Activated gamma-delta T cell treated with anti-CD3 and anti-CD28 coated beads, Interleukin-2, amount 50 U/mL, for 16 hours (primary cell): ENCODE data around the gene CDC23.
"Not testable (repeated sequence)": the region's sequence is repeated elsewhere in the genome, so short reads cannot be mapped to it uniquely, and the experiment has no call there.

ENCODE experiments used
- DNase-seq: peaks from one replicate; pipeline ENCODE4 v3.0.0-alpha.2; 2020; ENCODE audit warnings: low read depth

The CDC23 gene

DNA sequence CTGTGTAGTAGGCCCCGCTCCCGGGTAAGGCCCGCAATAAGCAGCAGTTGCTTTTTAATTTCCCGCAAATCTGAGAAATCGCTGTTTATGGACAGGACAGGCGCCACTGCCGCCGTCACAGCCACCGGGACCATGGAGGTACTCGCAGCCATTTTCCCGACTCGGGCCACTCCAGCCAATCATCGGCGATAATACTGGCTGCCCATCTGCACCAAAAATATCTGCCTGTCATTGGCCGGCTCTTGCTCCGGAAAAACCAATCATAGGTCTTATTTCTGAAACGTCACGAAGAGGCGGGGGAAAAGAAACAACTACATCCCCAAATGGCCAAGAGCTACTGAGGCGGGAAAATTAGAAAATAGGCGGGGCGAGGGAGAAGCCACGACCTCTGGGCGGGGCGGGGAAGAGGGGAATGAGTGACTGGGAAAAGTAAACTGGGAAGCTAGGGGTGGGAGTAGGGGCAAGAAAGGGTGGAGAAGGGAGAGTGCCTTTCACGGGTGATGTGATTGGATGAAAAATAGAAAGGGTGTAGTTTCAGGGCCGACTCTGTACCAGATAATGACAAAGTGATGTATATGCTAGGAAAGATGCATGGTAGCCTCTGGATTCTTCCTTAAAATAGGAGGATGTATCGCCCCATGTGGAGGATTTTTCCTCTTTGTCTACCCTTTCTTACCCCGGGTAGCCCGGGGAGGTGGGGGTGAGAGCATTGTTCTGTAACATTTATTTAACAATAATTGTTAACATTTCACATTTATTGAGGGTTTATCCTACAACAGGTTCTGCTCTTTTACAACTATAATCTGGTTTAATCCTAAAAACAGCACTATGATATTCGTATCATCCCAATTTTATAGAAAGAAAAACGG is at the start of gene CDC23:
Gene CDC23 (minus strand): TSS at position 163 of the 869 bp plus-strand sequence. CDS start 11 bp downstream, at position 152.
- peak; percentile 86 for DNase-seq

GRCh38 chr5:138258704-138259292 is 45.7 kb upstream of the CDC23 start:
- DNase-seq = no peak

GRCh38 chr5:138257583-138257982 is 44.5 kb upstream of the CDC23 start:
- DNase-seq = no peak

DNA sequence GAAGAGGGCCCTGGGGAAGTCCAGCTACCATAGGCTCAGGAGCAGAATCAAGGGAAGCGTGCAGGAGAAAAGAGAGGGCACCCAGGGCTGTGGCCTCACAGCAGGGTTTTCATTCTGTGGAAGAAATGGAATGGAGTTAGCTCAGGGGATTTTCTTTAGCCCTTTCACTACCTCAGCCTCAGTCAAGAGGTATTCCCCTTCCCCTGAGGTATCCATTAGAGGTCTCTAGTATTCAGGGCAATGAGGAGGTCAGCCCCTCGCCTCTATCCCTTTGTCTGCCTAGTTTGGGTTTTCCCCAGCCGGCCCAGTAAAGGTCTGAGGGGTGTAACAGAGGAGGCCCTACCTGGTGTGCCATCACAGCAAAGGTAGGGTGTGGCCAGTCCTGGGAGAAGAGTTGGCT is 39.8 kb upstream of the CDC23 start:
- no peak for DNase-seq

DNA sequence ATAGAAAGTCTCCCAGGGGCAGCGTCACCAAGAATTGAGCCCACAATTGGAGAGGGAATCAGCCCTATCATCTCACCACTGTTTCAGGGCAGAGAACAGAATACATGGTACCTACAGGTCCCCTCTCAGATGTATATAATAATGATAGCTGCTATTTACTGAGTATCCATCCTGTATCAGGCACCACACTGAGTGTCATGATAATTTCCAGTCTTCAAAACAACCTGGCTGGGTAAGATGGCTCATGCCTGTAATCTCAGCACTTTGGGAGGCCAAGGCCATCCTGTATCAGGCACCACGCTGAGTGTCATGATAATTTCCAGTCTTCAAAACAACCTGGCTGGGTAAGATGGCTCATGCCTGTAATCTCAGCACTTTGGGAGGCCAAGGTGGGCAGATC is 34.7 kb upstream of the CDC23 start:
- not testable (repeated sequence) for DNase-seq

DNA sequence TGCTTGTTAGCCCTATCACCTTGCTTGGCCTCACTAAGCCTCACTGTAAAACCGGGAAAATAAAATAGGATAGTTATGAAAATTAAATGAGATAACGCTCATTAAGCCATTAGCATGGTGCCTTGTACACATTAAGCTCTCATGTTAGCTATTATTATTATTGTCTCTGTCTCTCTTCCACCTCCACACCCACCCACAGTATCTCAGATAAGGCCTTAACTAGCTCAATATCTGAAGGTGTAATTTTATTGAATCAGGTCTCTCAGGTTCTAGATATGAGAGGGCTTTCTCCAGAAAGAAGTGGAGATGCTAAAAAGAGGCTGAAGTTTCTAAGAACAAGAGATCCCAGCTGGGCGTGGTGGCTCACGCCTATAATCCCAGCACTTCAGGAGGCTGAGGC is 33.7 kb upstream of the CDC23 start:
- DNase-seq = no peak

DNA sequence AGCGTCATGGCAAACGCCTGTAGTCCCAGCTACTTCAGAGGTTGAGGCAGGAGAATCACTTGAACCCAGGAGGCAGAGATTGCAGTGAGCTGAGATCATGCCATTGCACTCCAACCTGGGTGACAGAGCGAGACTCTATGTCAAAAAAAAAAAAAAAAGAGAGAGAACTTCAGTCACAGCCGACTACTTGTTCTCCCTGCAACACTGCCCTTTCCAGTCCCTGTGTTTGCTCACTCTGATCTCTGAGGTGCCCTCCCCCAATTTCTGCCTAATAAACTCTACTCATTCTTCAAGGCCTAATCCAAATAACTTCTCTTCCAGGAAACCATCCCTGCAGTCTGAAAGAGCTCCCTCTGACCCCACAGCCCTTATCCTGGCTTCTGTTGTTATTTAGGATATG is 33.2 kb upstream of the CDC23 start:
- DNase-seq = no peak

- no peak for DNase-seq
These were observed 32.6 kb upstream of the CDC23 start for GRCh38 chr5:138245717-138246116.

- no peak for DNase-seq
These were observed 30.7 kb upstream of the CDC23 start for GRCh38 chr5:138243794-138244193.

DNA sequence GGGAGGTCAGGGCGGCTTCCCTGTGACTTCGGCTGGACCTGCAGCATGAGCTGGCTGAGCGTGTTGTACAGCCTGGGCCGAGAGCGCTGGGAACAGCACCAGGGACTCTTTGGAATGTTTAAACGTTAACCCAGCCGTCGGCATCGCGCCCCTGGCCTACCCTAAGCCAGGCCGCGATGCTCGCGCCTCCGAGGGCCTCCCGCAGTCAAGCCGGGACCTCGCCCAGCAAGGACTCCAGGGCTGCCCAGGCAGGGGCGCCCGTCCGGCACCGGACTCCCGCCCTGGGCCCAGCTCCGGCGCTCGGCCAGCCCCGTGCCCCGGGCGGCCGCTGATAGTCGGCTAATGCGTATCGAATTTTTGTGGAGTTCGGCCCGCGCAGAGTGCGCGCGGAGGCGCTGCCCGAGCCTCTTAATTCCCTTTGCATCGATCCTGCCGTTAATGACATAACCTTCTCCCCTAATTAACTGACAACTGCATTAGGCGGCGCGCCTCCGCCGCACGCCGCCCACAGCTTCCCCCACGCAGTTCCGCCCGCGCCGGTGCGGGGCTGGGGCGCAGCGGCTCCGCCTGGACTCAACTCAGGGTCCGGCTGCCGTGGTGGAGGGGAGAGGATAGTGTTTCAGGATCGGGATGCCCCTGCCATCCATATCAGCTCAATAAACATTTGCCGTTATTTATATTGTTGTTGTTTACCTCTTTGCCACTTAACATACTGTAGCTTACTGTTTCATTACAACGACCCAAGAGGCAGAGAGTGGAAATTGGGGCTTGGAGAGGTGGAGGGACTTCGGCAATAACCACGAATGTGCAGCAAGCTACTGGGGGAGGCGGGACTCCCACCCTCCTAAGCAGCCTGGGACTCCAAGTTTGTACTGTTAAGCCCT is 28.8 kb upstream of the CDC23 start:
- DNase-seq = no peak

DNA sequence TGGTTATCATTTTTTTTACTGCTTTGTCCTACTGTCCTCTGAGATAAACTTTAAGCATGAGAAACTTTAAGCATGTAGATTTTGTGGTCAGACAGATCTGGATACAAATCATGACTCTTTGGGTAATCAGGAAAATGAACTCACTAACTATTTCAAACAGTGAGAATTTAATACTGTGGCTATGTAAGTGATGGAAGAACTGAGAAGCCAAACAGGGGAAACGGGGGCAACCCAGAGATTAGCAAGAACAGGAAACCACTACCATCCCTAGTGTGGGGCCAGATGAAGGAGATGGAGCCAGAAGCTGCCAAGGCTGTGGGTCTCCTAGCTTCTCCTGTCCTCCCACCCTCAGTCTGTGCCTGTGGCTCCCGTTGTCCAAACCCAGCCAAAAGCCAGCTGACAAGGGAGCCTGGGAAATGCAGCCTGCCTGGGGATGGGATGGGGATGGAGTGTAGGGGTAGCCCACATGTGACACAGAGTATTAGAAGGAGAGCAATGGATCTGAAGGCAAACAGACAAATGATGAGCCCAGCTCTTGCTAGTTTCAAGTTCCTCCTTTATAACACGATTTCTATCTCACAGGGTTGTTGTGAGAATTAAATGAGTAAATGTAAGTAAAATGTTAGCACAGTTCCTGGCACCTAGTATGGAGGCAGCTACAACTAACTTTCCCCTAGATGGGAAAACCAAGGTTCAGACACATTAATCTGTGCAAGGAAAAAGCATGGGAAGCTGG is 27.7 kb upstream of the CDC23 start:
- DNase-seq = no peak

GRCh38 chr5:138238034-138238433 is 24.9 kb upstream of the CDC23 start:
- no peak for DNase-seq

DNA sequence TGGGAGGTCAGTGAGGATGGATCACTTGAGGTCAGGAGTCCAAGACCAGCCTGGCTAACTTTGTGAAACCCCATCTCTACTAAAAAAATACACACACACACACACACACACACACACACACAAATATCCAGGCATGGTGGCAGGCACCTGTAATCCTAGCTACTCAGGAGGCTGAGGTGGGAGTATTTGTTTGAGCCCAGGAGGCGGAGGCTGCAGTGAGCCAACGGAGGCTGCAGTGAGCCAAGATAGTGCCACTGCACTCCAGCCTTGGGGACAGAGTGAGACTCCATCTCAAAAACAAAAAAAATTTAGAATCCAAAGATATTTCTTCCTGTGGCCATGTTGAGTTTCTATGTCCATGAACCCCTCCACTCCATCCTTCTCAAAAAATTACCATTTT is 21.5 kb upstream of the CDC23 start:
- DNase-seq = no peak

GRCh38 chr5:138233280-138233679 is 20.2 kb upstream of the CDC23 start:
- no peak for DNase-seq

DNA sequence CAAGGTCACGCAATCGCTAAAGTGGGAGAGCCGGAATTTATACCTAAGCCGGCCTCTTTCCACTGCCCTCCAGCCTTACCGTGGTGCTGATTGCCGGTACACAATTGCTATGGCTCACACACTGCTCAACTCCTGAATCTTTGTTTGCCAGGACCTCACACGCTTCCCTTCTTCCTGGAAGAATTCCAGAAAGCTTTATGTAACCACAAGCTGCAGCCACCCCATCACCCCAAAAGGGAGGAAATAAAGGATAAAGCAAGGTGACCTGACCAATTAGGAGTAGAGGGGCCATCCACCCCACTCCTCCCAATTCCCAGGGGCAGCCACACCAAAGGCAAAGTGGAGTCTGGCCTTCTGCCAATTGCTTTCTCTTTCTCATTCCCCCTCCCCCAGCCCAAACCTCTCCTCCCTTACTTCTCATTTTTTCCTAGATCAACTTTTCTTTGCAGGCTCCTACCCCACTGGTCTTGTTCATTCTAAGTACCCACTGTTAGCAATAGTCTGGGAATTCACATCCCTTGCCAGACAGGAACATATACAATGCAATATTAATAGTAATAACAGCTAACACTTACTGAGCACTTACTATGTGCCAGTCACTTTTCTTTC is 18.0 kb upstream of the CDC23 start:
- no peak for DNase-seq

- no peak for DNase-seq
These were observed 17.1 kb upstream of the CDC23 start for GRCh38 chr5:138230261-138230660.

DNA sequence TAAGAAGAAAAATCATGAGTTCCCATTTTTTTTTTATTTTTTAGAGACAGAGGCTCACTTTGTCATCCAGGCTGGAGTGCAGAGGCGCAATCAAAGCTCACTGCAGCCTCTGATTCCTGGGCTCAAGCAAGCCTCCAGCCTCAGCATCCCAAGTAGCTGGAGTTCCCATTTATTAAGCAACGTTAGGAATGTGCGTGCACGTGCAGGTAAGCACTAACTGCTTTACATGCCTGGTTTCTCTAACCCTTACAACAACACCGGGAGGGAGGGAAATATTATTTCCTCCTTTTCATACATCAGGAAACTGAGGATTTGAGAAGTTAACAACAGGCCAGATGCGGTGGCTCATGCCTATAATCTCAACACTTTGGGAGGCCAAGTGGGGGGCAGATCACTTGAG is 16.3 kb upstream of the CDC23 start:
- no peak for DNase-seq

- DNase-seq = no peak
These were observed 13.8 kb upstream of the CDC23 start for GRCh38 chr5:138226910-138227309.

- no peak for DNase-seq
These were observed 11.6 kb upstream of the CDC23 start for GRCh38 chr5:138224712-138225111.

DNA sequence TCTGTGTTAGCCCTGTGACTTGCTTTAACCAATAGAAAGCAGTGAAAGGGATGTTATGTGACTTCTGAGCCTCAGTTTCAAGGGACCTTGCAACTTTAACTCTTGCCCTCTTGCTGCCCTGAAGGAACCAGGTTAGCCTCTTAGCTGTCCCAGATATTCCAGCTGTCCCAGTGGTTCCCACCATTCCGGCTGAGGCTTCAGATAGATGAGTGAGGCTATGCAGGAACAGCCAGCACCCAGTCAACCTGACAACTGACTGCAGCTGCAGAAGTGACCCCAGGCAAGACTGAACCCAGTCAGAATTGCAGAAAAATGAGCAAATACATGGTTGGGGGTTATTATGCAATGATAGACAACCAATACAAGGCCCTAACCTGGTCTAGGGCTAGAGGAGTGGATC is 10.4 kb upstream of the CDC23 start:
- no peak for DNase-seq

DNA sequence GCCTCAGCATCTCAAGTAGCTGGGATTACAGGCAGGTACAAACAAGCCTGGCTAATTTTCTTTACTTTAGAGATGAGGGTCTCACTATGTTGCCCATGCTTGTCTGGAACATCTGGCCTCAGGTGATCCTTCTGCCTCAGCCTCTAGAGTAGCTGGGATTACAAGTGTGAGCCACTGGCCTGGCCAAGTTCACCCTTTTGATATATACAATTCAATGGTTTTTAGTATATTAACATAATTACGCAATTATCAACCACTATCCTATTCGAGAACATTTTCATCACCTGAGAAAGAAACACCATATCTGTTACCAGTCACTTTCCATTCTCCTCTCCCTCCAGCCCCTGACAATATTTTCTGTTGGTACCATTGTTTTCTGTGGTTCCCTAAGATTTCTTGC is 3.7 kb upstream of the CDC23 start:
- DNase-seq = no peak

- DNase-seq = no peak
These were observed 329 bp downstream of the CDC23 start for GRCh38 chr5:138212828-138213160.
